ENCODE measurements around the gene CTNNA1.

DNA sequence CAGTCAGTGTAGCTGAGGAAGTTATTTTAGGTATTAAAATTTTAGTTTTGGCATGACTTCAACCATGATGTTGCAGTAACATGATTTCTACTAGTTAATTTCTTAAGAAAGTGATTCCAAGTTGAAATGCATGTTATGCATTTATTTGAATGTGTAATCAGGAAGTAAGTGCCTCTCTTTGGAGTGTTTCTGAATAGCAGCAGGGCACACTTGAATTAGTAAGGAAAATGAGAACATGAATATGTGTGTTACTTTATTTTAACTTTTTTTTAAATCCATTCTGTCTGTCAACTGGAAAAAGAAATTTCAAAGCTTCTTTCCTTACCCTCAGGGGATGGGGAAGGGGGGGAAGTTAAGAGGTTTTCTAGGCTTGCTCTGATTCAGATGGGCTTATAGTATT lies 40.4 kb downstream of the CTNNA1 start:
- no peak for TF ChIP-seq SP2 (IDR thresholded peaks at IDR 0.05; ENCODE audit: low read length)
- TF ChIP-seq, protein P1, sequence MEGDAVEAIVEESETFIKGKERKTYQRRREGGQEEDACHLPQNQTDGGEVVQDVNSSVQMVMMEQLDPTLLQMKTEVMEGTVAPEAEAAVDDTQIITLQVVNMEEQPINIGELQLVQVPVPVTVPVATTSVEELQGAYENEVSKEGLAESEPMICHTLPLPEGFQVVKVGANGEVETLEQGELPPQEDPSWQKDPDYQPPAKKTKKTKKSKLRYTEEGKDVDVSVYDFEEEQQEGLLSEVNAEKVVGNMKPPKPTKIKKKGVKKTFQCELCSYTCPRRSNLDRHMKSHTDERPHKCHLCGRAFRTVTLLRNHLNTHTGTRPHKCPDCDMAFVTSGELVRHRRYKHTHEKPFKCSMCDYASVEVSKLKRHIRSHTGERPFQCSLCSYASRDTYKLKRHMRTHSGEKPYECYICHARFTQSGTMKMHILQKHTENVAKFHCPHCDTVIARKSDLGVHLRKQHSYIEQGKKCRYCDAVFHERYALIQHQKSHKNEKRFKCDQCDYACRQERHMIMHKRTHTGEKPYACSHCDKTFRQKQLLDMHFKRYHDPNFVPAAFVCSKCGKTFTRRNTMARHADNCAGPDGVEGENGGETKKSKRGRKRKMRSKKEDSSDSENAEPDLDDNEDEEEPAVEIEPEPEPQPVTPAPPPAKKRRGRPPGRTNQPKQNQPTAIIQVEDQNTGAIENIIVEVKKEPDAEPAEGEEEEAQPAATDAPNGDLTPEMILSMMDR (IDR thresholded peaks at IDR 0.05; ENCODE audit: control extremely low read depth in 1 of 3, insufficient read depth in 1 of 3, low read depth in 1 of 3, low read length in 3 of 3) = no peak
- TF ChIP-seq POLR2A (IDR thresholded peaks at IDR 0.05; ENCODE audit: control extremely low read depth in 1 of 2, low read depth in 2 of 2, low read length in 2 of 2) = no peak
- TF ChIP-seq NRF1 (IDR thresholded peaks at IDR 0.05; ENCODE audit: low read depth, low read length) = no peak
- no peak for TF ChIP-seq YY1 (IDR thresholded peaks at IDR 0.05; ENCODE audit: low read depth, low read length)
- TF ChIP-seq EP300 (IDR thresholded peaks at IDR 0.05; ENCODE audit: borderline replicate concordance in 1 of 2, low read depth in 2 of 2, low read length in 2 of 2) = no peak
- no peak for TF ChIP-seq EZH2 (IDR thresholded peaks at IDR 0.05; ENCODE audit: low read depth, low read length, severe bottlenecking)
